GM19023 (cell line): Measurements from ENCODE around the gene FADS1.

ENCODE experiments used
- ATAC-seq: cut with Tn5 transposase; IDR thresholded peaks from one replicate; pipeline ENCODE4 v1.9.1; 2021; ENCODE audit warnings: mild to moderate bottlenecking, moderate library complexity; ENCODE audit not compliant: unreplicated experiment

Gene FADS1

GRCh38 chr11:61846362-61847020 lies 29.7 kb upstream of the FADS1 start:
- no peak for ATAC-seq

- ATAC-seq = no peak
These were observed 28.2 kb upstream of the FADS1 start for GRCh38 chr11:61844909-61845565.

GRCh38 chr11:61842528-61842820 lies 25.7 kb upstream of the FADS1 start:
- no peak for ATAC-seq

DNA sequence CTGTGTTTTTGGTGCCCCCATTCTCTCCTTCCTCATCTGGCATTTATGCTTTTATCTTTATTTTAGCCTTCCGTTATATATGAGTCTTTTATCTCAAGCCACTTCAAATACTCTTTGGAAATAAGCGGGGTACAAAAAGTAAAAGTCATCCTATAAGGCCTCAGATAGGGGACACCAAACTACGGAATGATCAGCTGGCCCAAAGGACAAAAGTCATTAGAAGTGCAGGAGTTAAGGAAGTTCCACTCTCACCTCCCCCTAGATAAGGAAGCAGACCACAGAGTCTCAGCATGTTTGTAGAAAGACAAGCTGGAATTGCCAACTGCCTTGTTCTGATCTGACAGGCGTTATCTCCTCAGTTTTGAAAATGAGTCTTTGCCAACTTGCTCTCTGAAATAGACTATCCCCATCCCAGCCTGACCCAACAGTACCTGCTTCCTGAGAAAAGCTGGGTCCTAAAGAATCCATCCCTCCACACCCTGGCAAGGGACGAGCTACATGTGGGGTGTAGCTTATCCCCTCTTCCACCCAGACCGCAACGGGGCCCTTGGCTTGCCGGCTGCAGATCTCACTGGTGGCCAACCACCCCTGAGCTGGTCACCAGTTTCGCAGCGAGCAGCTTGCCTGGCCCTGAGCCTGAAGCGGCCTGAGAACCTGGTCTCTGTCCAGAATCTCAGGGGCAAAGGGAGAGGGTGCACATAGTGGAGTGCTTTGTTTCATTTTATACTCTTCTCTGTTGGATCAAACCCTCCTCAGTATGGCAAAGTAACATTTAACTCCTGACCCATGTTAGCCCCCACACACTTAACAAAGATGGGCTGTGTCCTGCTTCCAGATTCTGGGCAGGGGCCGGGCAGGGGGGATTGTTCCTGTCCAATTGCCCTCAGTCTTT lies 25.1 kb upstream of the FADS1 start:
- no peak for ATAC-seq

- ATAC-seq = no peak
These were observed 23.6 kb upstream of the FADS1 start for GRCh38 chr11:61840371-61840770.

GRCh38 chr11:61839742-61840141 lies 22.9 kb upstream of the FADS1 start:
- ATAC-seq = no peak

DNA sequence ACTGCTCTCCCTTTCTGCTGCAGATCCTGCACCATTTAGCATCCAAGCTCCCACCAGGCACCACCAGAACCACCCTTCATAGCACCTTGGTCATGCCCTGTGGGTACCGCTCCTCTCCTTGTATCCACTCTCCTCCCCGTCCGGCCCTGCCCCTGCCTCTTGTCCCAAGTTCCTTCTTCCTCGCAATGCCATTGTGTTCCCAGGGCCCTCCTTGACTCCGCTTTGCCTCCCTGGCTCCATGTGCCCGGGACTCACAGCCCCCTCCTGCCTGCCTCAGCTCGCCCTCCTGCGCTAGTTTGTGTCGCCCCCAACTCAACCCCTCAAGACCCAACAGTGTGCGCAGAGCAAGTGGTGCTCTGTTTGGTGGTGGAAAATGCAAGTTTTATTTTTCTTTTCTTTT lies 22.1 kb upstream of the FADS1 start:
- ATAC-seq = no peak

GRCh38 chr11:61838501-61838900 lies 21.7 kb upstream of the FADS1 start:
- no peak for ATAC-seq

- ATAC-seq = no peak
These were observed 20.7 kb upstream of the FADS1 start for GRCh38 chr11:61837411-61838005.

DNA sequence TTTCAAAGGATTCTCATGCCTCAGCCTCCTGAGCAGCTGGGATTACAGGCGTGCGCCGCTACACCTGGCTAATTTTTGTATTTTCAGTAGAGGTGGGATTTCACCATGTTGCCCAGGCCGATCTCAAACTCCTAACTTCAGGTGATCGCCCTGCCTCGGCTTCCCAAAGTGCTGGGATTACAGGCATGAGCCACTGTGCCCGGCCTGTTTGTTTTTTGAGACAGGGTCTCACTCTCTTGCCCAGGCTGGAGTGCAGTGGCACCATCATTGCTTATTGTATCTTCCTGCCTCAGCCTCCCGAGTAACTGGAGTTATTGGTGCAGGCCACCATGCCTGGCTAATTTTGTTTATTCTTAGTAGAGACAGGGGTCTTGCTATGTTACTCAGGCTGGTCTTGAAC lies 19.4 kb upstream of the FADS1 start:
- ATAC-seq = no peak

GRCh38 chr11:61834278-61835048 lies 17.7 kb upstream of the FADS1 start:
- ATAC-seq = peak; percentile 94

DNA sequence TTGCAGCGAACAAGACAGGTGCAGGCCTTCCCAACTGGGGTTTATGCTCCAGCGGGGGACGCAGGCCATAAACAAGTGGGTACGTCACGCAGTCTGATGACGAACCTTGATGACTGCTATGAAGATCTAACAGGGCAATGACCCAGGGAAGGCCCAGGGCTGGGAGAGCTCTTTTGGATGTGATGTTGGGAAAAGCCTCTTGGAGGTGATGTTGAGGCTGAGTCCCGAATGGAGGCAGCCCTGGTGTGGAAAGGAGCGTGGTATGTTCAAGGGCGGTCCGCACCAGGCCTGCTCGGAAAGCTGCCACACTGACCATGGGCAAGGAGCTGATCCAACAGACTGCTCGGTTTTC lies 17.1 kb upstream of the FADS1 start:
- ATAC-seq = no peak

DNA sequence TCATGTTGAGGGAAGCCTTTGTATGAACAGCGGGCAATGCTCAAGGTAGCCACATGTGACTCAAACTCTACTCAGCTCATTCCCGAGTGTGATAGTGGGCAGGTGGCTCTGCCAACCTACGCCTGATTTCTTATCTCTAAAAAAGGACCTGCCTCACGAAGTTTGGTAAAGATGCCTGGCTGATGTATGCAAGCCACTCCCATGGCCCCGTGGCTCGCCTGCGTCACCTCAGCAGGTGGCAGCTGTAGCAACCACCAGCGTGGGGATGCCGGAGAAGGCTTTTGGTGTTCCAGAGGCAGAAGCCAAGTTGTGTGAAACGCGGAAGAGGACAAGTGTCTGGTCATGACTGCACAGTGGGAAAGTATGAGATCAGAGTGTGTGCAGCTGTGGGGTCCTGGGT lies 16.7 kb upstream of the FADS1 start:
- no peak for ATAC-seq

- no peak for ATAC-seq
These were observed 16.0 kb upstream of the FADS1 start for GRCh38 chr11:61832754-61833153.

GRCh38 chr11:61832207-61832606 lies 15.4 kb upstream of the FADS1 start:
- no peak for ATAC-seq

DNA sequence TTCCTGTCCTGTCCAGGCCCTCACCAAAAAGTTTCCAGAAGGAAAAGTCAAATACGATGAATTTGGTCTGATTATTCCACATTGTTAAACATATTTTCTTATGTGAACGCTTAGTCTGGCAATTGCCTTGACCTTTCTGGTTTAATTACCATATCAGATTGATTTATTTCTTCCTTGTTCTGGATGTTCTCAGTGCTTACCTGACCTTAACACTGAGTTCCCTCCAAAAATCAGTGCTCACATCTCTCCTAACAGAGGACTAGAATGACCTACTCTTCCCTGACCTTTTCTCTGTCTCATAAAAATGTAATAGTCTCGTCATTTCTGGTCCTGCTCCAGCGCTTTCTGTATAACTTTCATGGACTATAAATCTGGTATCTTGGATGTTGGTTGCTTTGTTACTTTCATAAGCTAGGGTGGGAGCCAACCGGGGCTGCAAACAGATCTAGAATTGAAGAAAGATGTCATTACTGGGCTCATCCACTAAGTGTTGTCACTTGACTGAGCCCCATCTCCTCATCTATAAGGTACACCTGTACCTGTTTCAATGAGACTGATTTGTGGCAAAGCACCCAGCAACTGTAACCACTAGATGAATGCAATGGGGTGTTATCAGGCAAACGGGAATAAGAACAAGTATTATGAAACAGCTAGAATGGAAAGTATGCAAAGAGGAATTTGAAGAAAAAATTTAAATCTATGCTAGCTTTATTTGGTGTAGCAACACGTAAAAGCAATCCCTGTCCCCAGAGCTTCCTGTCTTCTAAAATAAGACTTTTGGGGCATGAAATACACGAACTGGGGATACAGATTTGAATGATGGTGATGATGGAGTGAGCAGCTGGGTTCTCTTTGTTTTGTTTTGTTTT lies 13.7 kb upstream of the FADS1 start:
- ATAC-seq = no peak

DNA sequence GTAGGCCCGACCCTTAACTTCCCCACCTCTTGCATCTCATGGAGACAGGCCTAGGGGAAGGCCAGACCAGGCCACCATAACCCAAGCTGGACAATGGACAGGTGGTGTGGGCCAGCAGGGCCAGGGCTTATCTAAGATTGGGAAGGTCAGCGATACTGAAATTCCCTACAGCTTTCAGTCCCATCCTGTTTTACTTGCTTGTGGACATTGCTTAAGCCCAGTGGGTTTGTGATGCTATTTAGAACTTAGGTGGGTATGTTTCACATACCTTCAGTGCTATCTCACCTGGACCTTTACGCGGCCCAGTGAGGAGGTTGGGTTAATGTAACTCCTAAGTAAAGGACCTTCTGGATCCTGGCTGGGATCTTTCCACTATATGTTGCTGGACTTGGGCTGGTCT lies 13.0 kb upstream of the FADS1 start:
- ATAC-seq = no peak

DNA sequence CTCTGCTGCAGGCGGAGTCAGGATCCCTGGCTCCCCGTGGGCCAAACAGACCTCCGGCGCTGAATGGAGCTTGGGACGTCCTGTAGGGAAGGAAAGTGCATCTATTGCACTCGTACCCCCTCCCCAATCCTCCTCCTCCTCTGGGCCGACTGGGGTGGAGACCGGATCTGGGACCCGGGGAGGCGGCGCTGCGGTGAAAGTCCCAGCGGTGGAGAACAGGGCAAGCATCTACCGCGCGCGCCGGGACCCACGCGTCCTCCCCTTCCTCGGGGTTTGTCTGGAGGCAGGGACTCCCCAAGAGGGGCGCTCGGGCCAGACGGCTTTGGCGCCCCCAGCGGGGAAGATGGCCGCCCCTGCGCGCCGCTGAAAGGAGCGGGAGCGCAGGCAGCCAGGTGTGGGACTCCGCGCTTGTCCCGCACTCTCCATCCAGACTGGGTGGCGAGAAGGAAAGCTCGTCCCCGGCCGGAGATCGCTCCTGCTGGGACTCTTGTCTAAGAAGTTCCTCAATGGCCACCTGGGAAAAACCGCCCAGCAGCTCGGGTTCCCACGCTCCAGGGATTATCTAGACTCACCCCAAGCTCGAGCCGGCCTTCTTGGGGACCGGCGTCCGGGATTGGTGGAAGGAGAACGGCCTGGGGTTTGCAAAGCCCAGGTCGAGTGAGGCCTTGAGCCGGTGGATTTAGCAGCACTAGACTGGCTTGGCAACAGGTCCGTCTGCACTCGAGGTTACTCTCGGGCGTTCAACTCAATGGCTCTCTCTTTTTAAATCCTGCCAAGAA lies 12.0 kb upstream of the FADS1 start:
- peak; percentile 42 for ATAC-seq

DNA sequence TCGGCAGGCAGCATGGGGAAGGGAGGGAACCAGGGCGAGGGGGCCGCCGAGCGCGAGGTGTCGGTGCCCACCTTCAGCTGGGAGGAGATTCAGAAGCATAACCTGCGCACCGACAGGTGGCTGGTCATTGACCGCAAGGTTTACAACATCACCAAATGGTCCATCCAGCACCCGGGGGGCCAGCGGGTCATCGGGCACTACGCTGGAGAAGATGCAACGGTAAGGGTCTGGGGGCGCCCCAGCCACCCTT lies 11.5 kb upstream of the FADS1 start:
- ATAC-seq = peak; percentile 5
